Hypothalamus (tissue), 51 donors: ENCODE results near the gene PCDHB2.
"Not testable (repeated sequence)": the region's sequence is repeated elsewhere in the genome, so short reads cannot be mapped to it uniquely, and the experiment has no call there.

Experiments used
- DNase-seq, 51 donors: peaks; one replicate each; lab custom pipeline; 2025; lab: John Stamatoyannopoulos, UW

PCDHB2 gene

DNA sequence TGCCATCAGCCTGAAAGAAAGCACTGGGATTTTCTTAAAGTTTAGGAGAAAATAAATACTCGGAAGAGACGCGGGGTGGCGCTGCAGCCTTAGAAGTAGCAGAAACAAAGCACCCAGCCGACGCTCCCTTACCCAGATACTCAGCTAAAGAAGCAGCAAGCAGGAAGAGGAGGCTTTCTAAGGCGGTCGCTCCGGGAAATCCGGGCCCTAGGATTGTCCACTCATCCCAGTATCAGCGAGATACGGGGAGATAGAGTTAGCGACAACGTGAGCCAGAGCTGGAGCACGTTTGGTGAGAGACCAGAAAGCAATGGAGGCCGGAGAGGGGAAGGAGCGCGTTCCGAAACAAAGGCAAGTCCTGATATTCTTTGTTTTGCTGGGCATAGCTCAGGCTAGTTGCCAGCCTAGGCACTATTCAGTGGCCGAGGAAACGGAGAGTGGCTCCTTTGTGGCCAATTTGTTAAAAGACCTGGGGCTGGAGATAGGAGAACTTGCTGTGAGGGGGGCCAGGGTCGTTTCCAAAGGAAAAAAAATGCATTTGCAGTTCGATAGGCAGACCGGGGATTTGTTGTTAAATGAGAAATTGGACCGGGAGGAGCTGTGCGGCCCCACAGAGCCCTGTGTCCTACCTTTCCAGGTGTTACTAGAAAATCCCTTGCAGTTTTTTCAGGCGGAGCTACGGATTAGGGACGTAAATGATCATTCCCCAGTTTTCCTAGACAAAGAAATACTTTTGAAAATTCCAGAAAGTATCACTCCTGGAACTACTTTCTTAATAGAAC, at the start of gene PCDHB2:
Gene PCDHB2, plus strand, starts transcription at position 135 of the 782 bp plus-strand sequence. Its CDS starts 176 bp downstream, at position 311.
- peak in 13 of 51 donors; percentile 2 to 49 (median 12) for DNase-seq

DNA sequence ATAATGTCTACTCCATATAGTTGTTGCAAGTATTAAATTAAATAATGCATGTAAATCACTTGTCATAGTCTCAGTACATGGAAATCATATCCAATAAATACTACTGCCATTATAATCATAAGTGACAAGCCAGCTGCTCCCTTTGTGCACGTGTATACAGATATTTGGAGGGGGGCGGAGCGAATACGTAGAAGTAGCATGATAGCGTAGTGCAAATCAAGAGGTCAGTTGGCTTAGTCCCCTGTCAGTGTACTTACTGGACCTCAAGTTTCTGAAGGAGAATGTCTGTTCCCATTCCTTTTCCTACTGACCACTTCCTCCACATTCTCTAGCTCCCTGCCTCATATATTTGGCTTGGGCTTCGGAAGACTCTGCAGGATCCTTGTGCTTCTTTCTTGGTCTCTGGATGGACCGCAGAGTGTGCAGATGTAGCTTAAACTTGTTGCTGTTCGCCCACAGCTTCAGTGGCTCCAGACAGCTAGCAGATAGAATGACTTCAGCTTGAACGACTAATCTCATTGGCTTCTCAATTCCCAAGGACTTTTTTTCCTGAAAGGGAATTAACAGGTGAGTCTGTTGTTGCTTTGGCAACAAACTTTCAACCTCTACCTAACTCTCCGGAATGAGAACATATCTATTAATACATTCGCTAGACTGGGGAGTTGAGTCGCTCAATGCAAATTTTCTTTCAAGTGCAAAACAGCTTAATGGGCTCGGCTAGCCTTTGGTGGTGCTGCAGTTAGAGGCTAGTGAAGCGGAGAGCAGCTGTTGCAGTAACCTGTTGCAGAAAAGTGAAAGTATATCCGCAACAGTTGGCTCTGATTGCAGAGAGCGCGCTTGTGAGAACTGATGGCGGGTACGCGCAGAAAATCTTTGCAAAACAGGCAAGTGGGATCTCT, 43.5 kb upstream of the PCDHB2 start, which contains the start of gene PCDHB1:
Gene PCDHB1, plus strand, starts transcription at position 753 of the 899 bp plus-strand sequence. Its CDS starts 97 bp downstream, at position 850.
- peak in 1 of 51 donors; percentile 2 for DNase-seq

DNA sequence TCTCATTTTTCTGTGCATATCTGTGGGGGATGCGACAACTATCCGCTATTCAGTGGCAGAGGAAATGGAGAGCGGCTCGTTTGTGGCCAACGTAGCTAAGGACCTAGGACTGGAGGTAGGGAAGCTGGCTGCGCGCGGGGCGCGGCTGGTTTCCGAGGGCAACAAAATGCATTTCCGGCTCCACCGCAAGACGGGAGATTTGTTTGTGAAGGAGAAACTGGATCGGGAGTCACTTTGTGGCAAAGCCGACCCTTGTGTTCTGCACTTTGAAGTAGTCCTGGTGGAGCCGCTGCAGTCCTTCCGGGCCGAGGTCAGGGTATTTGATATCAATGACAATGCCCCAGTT, 42.9 kb upstream of the PCDHB2 start:
- DNase-seq, result peak in 2 of 51 donors; percentile 1 to 5

DNA sequence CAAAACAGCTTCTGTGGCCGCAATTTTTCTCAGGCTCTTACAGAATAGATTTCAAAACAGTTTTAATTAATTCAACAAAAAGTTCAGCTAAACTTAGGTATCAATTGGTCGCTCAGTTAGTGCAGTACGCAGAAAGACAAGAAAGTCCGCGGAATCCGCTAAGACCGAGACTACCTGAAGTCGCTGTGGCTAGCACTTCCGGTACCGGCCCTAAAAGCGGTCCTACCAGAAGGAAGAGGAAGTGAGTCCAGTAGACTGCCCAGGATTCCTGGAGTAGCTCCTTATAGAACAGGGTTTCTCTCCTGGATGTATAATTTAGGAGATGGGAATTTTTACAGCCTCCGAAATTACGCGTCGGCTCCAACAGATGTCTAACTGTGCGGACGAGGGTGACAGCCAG, 16.6 kb upstream of the PCDHB2 start:
- no peak for DNase-seq

DNA sequence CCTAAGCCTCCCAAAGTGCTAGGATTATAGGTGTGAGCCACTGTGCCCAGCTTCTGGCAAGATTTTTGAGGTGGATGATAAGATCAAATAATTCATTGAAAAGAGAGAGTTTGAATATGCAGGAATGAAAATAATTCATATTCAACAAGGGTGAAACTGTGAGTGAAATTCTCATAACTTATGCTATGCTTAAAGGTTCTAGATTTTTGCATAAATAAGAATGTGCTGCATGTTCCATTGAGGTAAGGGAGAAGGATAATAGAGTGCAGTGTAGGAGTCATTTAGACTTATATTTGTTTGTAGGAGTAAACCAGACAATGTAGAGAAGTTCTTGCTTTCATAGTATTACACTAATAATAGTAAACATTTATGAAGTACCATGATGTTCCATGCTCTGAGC, 12.2 kb upstream of the PCDHB2 start:
- DNase-seq, result no peak

DNA sequence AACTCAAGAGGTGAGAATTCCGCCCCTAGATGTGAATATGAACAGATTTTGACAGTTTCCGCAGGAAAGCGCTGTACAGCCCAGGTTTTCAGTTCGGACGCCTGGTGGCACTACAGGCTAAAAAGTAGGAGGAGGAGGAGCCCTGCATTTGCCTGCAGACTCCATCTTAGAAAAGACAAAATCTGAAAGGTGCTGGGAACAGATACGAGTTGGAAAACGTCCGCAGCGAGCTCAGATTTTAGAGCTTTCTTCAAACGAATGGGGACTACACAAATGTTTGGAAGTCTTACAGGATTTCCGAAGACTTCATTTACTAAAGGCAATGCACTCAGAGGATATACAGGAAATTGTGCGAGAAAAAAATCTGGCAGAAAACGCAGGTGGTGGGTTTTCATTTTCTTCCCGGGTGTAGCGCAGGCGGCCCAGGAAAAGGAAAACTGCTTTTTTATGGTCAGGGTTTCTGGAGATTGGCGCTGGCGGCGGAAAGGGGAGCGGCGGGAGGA, 9.9 kb upstream of the PCDHB2 start:
- peak in 30 of 51 donors; percentile 2 to 59 (median 30) for DNase-seq

DNA sequence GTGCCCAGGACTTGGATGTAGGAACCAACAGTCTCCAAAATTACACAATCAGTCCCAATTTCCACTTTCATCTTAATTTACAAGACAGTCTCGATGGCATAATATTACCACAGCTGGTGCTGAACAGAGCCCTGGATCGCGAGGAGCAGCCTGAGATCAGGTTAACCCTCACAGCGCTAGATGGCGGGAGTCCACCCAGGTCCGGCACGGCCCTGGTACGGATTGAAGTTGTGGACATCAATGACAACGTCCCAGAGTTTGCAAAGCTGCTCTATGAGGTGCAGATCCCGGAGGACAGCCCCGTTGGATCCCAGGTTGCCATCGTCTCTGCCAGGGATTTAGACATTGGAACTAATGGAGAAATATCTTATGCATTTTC, 837 bp downstream of the PCDHB2 start:
- DNase-seq, result no peak

DNA sequence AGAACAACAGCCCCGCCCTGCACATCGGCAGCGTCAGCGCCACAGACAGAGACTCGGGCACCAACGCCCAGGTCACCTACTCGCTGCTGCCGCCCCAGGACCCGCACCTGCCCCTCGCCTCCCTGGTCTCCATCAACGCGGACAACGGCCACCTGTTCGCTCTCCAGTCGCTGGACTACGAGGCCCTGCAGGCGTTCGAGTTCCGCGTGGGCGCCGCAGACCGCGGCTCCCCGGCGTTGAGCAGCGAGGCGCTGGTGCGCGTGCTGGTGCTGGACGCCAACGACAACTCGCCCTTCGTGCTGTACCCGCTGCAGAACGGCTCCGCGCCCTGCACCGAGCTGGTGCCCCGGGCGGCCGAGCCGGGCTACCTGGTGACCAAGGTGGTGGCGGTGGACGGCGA, 1.8 kb downstream of the PCDHB2 start:
- not testable (repeated sequence) for DNase-seq

DNA sequence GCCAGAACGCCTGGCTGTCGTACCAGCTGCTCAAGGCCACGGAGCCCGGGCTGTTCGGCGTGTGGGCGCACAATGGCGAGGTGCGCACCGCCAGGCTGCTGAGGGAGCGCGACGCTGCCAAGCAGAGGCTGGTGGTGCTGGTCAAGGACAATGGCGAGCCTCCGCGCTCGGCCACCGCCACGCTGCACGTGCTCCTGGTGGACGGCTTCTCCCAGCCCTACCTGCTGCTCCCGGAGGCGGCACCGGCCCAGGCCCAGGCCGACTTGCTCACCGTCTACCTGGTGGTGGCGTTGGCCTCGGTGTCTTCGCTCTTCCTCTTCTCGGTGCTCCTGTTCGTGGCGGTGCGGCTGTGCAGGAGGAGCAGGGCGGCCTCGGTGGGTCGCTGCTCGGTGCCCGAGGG, 2.2 kb downstream of the PCDHB2 start:
- DNase-seq, result not testable (repeated sequence)

DNA sequence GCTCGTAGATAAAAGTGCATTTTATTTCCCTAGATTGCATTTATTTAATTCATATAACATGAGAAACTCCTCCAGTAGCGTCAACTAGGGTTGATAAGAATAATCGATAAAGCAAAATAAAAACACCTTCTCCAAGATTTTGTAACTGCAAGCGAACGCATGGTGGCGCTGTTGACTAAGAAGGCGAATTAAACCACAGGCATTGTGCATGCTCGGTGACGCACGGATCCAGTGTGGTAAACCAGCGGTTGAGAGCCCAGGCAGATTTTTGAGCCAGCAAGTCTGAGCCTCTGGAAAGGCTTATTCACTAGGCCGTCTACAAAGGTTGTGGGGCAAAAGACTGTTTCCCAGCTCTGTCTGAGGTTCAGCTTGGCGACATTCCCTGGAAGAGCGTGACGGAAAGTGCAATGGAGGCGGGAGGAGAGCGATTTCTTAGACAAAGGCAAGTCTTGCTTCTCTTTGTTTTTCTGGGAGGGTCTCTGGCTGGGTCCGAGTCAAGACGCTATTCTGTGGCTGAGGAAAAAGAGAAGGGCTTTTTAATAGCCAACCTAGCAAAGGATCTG, 5.9 kb downstream of the PCDHB2 start, which contains the start of gene PCDHB3:
Gene PCDHB3, plus strand, starts transcription at position 231 of the 563 bp plus-strand sequence. Its CDS starts 177 bp downstream, at position 408.
- peak in 11 of 51 donors; percentile 6 to 41 (median 17) for DNase-seq

DNA sequence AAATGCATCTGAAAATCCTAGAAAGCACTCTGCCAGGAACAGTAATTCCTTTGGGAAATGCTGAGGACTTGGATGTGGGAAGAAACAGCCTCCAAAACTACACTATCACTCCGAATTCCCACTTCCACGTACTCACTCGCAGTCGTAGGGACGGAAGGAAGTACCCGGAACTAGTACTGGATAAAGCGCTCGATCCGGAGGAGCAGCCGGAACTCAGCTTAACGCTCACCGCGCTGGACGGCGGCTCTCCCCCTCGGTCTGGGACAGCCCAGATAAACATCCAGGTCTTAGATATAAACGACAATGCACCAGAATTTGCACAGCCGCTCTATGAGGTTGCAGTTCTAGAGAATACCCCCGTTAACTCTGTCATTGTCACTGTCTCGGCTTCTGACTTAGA, 6.6 kb downstream of the PCDHB2 start:
- no peak for DNase-seq

DNA sequence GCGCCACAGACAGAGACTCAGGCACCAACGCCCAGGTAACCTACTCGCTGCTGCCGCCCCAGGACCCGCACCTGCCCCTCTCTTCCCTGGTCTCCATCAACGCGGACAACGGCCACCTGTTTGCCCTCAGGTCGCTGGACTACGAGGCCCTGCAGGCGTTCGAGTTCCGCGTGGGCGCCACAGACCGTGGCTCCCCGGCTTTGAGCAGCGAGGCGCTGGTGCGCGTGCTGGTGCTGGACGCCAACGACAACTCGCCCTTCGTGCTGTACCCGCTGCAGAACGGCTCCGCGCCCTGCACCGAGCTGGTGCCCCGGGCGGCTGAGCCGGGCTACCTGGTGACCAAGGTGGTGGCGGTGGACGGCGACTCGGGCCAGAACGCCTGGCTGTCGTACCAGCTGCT, 7.7 kb downstream of the PCDHB2 start:
- not testable (repeated sequence) for DNase-seq

DNA sequence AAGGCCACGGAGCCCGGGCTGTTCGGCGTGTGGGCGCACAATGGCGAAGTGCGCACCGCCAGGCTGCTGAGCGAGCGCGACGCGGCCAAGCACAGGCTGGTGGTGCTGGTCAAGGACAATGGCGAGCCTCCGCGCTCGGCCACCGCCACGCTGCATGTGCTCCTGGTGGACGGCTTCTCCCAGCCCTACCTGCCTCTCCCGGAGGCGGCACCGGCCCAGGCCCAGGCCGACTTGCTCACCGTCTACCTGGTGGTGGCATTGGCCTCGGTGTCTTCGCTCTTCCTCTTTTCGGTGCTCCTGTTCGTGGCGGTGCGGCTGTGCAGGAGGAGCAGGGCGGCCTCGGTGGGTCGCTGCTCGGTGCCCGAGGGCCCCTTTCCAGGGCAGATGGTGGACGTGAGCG, 8.1 kb downstream of the PCDHB2 start:
- DNase-seq, result not testable (repeated sequence)

DNA sequence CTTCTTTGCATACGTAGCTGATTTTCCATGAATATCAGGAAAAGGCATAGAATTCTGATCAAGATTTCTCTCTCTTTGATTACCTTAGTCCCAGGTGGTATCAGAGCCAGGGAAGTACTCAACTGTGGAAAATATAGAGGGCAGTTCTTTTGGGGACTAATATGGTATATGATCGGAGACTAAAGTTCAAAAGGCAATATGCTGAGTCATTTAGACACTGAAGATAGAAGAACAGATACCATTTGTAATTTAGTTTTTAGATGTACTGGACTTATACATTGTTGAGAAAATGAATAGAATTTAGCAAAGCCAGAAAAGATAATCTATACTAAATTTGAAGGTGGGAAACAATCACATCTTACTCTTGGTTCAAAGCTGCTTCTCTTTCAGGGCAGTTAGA, 10.9 kb downstream of the PCDHB2 start:
- no peak for DNase-seq

DNA sequence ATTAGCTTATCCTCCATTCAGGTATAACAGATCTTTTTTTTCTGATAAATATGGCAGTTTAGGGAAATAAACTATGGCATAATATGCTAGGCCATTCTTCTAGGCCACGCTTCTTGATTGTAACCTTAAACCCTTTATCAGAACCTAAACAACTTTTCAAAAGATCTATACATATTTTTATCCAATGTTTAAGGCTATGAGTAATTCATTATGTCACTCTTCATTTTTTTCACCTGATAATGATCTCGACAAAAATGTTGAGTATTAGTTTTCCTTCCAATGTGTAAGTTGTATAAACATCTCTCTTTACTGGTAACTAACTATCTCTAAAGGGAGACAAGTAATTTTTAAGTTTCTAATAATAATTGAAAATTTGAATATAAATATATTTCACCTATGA, 24.8 kb downstream of the PCDHB2 start:
- no peak for DNase-seq

DNA sequence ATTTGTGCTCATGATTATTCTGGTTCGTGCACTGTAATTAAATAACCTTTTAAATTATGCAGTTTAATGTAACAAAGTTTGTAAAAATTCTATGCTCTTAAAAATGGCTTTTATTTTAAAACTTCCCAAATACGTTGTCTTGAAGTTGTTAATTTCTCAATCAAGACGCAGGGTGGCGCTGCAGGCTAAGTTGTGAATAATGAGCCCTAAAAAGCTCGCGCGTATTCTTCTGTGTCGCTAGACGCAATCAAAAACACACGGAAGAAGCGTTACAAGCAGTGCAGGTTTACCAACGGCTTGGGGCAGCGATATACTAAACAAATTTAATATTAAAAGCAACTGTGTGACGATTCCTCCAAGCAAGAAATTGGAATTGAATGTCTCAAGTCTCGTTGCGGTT, 27.1 kb downstream of the PCDHB2 start, which contains the start of gene PCDHB4:
Gene PCDHB4, plus strand, starts transcription at position 256 of the 400 bp plus-strand sequence. CDS start 181 bp downstream, outside the sequence.
- peak in 10 of 51 donors; percentile 6 to 43 (median 14) for DNase-seq

DNA sequence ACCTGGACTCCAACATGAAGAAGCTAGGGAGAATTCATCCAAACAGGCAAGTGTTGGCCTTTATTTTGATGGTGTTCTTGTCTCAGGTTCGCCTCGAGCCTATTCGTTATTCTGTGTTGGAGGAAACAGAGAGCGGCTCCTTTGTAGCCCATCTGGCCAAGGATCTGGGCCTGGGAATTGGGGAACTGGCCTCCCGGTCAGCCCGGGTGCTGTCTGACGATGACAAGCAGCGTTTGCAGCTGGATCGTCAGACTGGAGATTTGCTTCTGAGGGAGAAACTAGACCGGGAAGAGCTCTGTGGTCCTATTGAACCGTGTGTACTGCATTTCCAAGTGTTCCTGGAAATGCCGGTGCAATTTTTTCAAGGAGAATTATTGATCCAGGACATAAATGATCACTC, 27.6 kb downstream of the PCDHB2 start:
- peak in 1 of 51 donors; percentile 10 for DNase-seq

DNA sequence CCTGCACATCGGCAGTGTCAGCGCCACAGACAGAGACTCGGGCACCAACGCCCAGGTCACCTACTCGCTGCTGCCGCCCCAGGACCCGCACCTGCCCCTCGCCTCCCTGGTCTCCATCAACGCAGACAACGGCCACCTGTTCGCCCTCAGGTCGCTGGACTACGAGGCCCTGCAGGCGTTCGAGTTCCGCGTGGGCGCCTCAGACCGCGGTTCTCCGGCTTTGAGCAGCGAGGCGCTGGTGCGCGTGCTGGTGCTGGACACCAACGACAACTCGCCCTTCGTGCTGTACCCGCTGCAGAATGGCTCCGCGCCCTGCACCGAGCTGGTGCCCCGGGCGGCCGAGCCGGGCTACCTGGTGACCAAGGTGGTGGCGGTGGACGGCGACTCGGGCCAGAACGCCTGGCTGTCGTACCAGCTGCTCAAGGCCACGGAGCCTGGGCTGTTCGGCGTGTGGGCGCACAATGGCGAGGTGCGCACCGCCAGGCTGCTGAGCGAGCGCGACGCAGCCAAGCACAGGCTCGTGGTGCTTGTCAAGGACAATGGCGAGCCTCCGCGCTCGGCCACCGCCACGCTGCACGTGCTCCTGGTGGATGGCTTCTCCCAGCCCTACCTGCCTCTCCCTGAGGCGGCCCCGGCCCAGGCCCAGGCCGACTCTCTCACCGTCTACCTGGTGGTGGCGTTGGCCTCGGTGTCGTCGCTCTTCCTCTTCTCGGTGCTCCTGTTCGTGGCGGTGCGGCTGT, 29.2 kb downstream of the PCDHB2 start:
- DNase-seq, result not testable (repeated sequence)

DNA sequence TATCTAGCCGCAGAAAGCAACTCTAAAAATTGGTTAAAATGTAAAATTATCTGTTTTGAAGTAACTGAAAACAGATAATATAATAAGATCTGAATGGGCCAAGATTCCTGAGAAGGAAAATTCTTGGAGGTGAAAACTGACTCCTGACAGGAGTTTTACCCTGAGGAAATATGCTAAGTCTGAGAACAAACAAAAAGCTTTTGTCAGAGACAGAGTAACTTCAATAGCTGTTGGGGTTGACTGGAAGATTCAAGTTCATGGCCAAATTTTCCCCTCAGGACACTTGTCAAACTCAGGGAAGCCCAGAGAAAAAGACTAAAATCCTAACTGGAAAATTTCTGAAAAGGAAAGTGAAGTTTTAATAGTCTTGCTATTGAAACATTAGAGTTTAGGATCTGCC, 32.9 kb downstream of the PCDHB2 start:
- DNase-seq, result no peak
